SJSA1 (cell line): ENCODE results near the gene THAP4. TPM values are rescaled to one million over a fixed set of nuclear protein-coding genes. Genes with fewer than 3 reads are reported as not detected.

ENCODE experiments used
- DNase-seq, 2 experiments: peaks; one replicate each; pipeline ENCODE4 v3.0.0-alpha.2; 2015 to 2020; ENCODE audit warnings: low spot score in 2 of 2, low read depth in 1 of 2
- H3K27ac ChIP-seq: fragments of 250-450 bp; sonication (Bioruptor Pico); 2 replicates; pipeline ENCODE4 v1.5.1; 2020; ENCODE audit warnings: mild to moderate bottlenecking, moderate library complexity
- H3K27me3 ChIP-seq: fragments of 250-450 bp; sonication (Bioruptor Pico); replicated peaks from 2 replicates; pipeline ENCODE4 v1.5.1; 2020; ENCODE audit warnings: mild to moderate bottlenecking, moderate library complexity
- H3K36me3 ChIP-seq: fragments of 250-450 bp; sonication (Bioruptor Pico); 2 replicates; pipeline ENCODE4 v1.5.1; 2020; ENCODE audit warnings: mild to moderate bottlenecking
- H3K4me1 ChIP-seq: fragments of 250-450 bp; sonication (Bioruptor Pico); replicated peaks from 2 replicates; pipeline ENCODE4 v1.6.1; 2021; ENCODE audit warnings: mild to moderate bottlenecking
- H3K4me3 ChIP-seq: fragments of 250-450 bp; sonication (Bioruptor Pico); 2 replicates; pipeline ENCODE4 v1.5.1; 2020; ENCODE audit warnings: mild to moderate bottlenecking
- H3K9me3 ChIP-seq: fragments of 250-450 bp; sonication (Bioruptor Pico); replicated peaks from 2 replicates; pipeline ENCODE4 v1.5.1; 2020; ENCODE audit warnings: mild to moderate bottlenecking
- total RNA-seq: library from RNA; depleted of rRNA; stranded (reverse); fragments of >200 nt; shearing (Covaris generic); gene quantifications from 2 replicates; pipeline ENCODE4 v1.2.3, GENCODE V29; 2014; rRNA removed

The THAP4 gene
- total RNA-seq, 1 experiment from 2014 or later = 50.3 TPM

GRCh38 chr2:241538838-241539615 lies 97.9 kb downstream of the THAP4 start:
- Histone ChIP-seq H3K4me1 (peaks cover 40% of the 10 kb centered on the region), H3K4me3 (no peak overlapping the region), H3K9me3 (no peaks in the 10 kb centered on the region), H3K27me3 (no peaks in the 10 kb centered on the region), H3K27ac (no peak overlapping the region), H3K36me3 (no peaks in the 10 kb centered on the region)
- DNase-seq = no peak

DNA sequence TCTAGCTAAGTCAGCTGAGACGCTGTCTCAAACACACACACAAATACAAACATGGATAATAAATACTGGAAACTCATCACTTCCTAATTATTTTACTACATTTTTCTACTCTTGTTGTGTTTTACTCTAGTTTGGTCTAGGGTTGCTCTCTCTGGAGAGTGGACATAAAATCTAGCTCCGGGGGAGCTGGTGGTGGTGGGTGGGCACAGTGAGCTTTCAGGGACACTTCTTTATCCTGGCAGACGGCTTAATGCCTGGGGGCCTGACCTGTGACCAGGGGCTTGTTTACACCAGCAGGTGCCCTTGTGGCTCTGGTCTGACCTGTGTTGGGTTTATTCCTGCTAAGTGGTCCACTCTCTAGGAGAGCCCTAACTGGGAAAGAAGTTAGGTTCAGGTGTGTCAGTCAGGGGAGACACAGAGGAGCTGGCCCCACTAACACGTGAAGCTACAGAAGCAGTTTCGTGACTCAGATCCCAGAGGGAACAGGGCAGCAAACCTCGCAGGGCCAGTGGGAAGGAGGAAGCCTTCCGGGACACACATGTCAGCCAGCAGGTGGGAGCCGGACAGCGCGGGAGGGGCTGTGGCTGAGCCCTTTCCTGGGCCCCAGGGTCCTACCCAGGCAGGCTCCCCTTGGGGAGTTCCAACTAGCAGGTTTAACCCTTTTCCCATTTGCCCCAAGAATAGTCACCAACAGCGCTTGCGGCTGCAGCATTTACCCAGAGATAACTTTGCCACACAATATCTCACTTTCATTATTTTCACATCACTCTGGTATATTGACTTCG lies 100.9 kb downstream of the THAP4 start:
- DNase-seq = no peak
- no peak overlapping the region for H3K27ac ChIP-seq
- no peaks in the 10 kb centered on the region for H3K27me3 ChIP-seq
- peaks cover 23% of the 10 kb centered on the region for H3K4me1 ChIP-seq
- no peak overlapping the region for H3K4me3 ChIP-seq
- H3K36me3 ChIP-seq = no peaks in the 10 kb centered on the region
- H3K9me3 ChIP-seq = no peaks in the 10 kb centered on the region

DNA sequence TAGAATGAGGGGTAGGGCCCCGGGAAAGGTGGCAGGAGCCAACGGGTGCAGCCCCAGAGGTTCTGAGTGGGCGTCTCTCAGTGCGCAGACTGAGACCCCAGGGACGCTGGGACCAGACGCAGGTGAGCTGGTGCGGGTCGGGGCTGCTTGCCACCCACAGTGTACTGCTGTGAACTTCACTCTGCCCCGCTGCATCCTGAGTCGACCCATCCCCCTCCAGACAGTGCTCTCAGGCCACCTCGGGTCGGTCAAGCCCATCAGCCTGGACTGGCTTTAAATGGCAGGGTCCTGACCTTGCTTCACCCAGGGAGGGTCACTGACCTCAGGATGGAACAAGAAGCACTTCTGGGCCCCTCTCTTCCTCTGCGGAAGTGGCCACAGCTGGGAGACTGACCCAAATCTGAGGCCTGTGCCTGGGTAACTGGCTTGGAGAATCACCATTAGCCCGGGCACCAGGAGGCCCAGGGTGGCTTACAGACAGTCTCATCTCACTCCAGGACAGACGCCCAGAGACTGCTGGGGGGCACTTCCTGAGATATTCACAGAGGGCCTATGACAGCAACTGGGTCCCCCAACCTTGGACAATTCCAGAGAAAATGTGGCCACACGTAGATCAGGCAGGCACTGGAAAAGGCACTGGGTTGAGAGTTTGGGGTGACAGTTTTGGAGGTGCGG lies 102.1 kb downstream of the THAP4 start:
- H3K9me3 ChIP-seq = no peaks in the 10 kb centered on the region
- no peak overlapping the region for H3K27ac ChIP-seq
- H3K4me1 ChIP-seq = peaks cover 11% of the 10 kb centered on the region; the same call in 1 of the 2 replicates
- no peak overlapping the region for H3K4me3 ChIP-seq
- no peak for DNase-seq
- H3K36me3 ChIP-seq = no peaks in the 10 kb centered on the region
- H3K27me3 ChIP-seq = no peaks in the 10 kb centered on the region

Other genes with a start within 250 kb of the THAP4 start
- 316 and 470 TPM in 2 replicates for gene STK25, start 128.6 kb downstream of the THAP4 start, total RNA-seq
- gene BOK, start 78.4 kb downstream of the THAP4 start, total RNA-seq = 337 and 338 TPM in 2 replicates
- gene ATG4B, start 535 bp upstream of the THAP4 start, total RNA-seq = 80.9 and 105 TPM in 2 replicates
- 115 and 177 TPM in 2 replicates for gene DTYMK, start 49.7 kb upstream of the THAP4 start, total RNA-seq
- gene ING5, start 64.9 kb upstream of the THAP4 start, total RNA-seq = 20.5 and 23.2 TPM in 2 replicates
- 7.4 and 26.9 TPM in 2 replicates for gene D2HGDH, start 97.5 kb upstream of the THAP4 start, total RNA-seq
- gene GAL3ST2, start 139.7 kb upstream of the THAP4 start, total RNA-seq = not detected in 2 replicates
- gene NEU4, start 172.0 kb upstream of the THAP4 start, total RNA-seq = not detected in 2 replicates
- gene PDCD1, start 221.7 kb upstream of the THAP4 start, total RNA-seq = not detected in 2 replicates
- gene RTP5, start 232.6 kb upstream of the THAP4 start, total RNA-seq = not detected in 2 replicates